ENCODE data around the gene PPP1R13B.

DNA sequence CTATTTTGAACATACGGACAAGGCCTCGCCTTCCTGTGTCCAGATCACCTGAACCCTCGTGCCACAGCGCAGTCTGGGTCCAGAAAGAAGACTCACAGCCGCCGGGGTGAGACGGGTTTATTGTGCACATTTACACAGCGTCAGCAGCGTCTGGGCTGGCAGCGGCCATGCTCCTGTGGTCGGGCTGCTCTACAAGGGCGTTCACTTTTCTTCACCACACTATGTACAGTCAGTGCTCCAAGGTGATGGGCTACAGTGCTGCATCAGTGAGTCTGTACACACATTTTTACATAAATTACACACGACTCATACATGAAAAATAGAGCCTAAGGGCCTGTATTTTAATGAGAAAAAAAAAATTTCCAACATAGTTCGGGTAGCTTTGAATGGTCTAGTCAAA, 113.7 kb downstream of the PPP1R13B start:
- no peak for TF ChIP-seq POLR2AphosphoS5 (IDR thresholded peaks at IDR 0.05; ENCODE audit: low read depth, low read length)
- TF ChIP-seq EZH2phosphoT487 (IDR thresholded peaks at IDR 0.05; ENCODE audit: borderline replicate concordance, low read depth): no peak
- TF ChIP-seq, protein P1, sequence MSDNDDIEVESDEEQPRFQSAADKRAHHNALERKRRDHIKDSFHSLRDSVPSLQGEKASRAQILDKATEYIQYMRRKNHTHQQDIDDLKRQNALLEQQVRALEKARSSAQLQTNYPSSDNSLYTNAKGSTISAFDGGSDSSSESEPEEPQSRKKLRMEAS (IDR thresholded peaks at IDR 0.05; ENCODE audit: low read depth): no peak
